Endothelial cell of umbilical vein (primary cell): ENCODE data around the gene AGMO. TPM values are rescaled to one million over a fixed set of nuclear protein-coding genes. Genes with fewer than 3 reads are reported as not detected.

ENCODE experiments used
- BruUV-seq: library from RNA; stranded (reverse); fragments of 400-500 nt; replicated peaks from 2 replicates; lab custom pipeline; 2021; lab: Mats Ljungman, UMichigan
- CTCF ChIA-PET: fragments of 300-600, 350-600 bp; sonication (Branson Sonifier 250); formaldehyde crosslinking; loops from one replicate; lab custom pipeline; 2021; ENCODE audit warnings: antibody characterized with exemption, inconsistent platforms; lab: Charles Lee
- POLR2A ChIA-PET: fragments of 300-600, 350-600 bp; sonication (Branson Sonifier 250); formaldehyde crosslinking; loops from one replicate; lab custom pipeline; 2021; ENCODE audit warnings: antibody characterized with exemption, inconsistent platforms; lab: Charles Lee
- DNase-seq: peaks from one replicate; pipeline ENCODE4 v3.0.0-alpha.2; 2011; ENCODE audit warnings: low read depth, low spot score
- FAIRE-seq: peaks from 2 replicates; lab custom pipeline; 2011; peaks lifted over from hg19 to GRCh38; lab: Jason Lieb, UNC
- H2AFZ ChIP-seq: 2 replicates; pipeline ENCODE4 v1.6.0; 2012; ENCODE audit warnings: low read depth, low read length, control low read depth, inconsistent platforms
- H3K27ac ChIP-seq: 2 replicates; pipeline ENCODE4 v1.5.1; 2011; ENCODE audit warnings: low read depth, mild to moderate bottlenecking, control low read depth, low read length, moderate library complexity; ENCODE audit not compliant: insufficient read depth
- H3K27me3 ChIP-seq, 2 experiments: 2 replicates each; pipeline versions ENCODE4 v1.6.0 to v1.6.1; 2011; ENCODE audit warnings: low read length in 2 of 2, mixed read lengths in 1 of 2; ENCODE audit not compliant: control insufficient read depth in 2 of 2, insufficient read depth in 2 of 2
- H3K36me3 ChIP-seq, 2 experiments: 2 replicates in 1 of 2; 3 replicates in 1 of 2; pipeline ENCODE4 v1.5.1; 2011; ENCODE audit warnings: low read length in 2 of 2, mild to moderate bottlenecking in 1 of 2, moderate library complexity in 1 of 2; ENCODE audit not compliant: control insufficient read depth in 2 of 2, insufficient read depth in 2 of 2; ENCODE audit errors: extremely low read depth in 1 of 2
- H3K4me1 ChIP-seq: 3 replicates; pipeline ENCODE4 v1.5.1; 2011; ENCODE audit warnings: mild to moderate bottlenecking, low read length; ENCODE audit not compliant: control insufficient read depth, insufficient read depth; ENCODE audit errors: extremely low read depth
- H3K4me2 ChIP-seq: 2 replicates; pipeline ENCODE4 v1.6.1; 2011; ENCODE audit warnings: low read length, control low read depth, mixed read lengths; ENCODE audit not compliant: insufficient read depth
- H3K4me3 ChIP-seq, 3 experiments: fragments of 200-600 bp in 1 of 3; sonication (generic), shearing (Covaris generic) in 1 of 3; replicated peaks in 1 of 3; 2 replicates each; pipeline ENCODE4 v1.5.1; 2011 to 2016; ENCODE audit warnings: control low read depth in 3 of 3, low read length in 3 of 3, mild to moderate bottlenecking in 2 of 3, inconsistent platforms in 1 of 3, low read depth in 1 of 3, moderate library complexity in 1 of 3; ENCODE audit not compliant: insufficient read depth in 1 of 3
- H3K79me2 ChIP-seq: 2 replicates; pipeline ENCODE4 v1.6.0; 2012; ENCODE audit warnings: low read length, inconsistent platforms; ENCODE audit not compliant: control insufficient read depth, insufficient read depth
- H3K9ac ChIP-seq: replicated peaks from 2 replicates; pipeline ENCODE3; 2011; ENCODE audit warnings: low read length, control low read depth; ENCODE audit not compliant: insufficient read depth; ENCODE audit errors: extremely low read depth
- H3K9me1 ChIP-seq: replicated peaks from 3 replicates; pipeline ENCODE4 v1.6.0; 2011; ENCODE audit warnings: mild to moderate bottlenecking, low read length; ENCODE audit not compliant: control insufficient read depth, insufficient read depth; ENCODE audit errors: extremely low read depth
- H3K9me3 ChIP-seq: replicated peaks from 2 replicates; pipeline ENCODE4 v1.5.1; 2012; ENCODE audit warnings: low read length, inconsistent platforms; ENCODE audit not compliant: control insufficient read depth, insufficient read depth
- H4K20me1 ChIP-seq: replicated peaks from 2 replicates; pipeline ENCODE3; 2011; ENCODE audit warnings: mild to moderate bottlenecking, low read length; ENCODE audit not compliant: control insufficient read depth, insufficient read depth; ENCODE audit errors: extremely low read depth
- EZH2 ChIP-seq: IDR thresholded peaks from 2 replicates; pipeline ENCODE4 v1.6.1; 2012; ENCODE audit warnings: borderline replicate concordance, low read depth, mild to moderate bottlenecking, moderate library complexity, low read length, inconsistent platforms; ENCODE audit not compliant: severe bottlenecking
- FOS ChIP-seq: IDR thresholded peaks from 2 replicates; pipeline ENCODE4 v1.6.1; 2011; ENCODE audit warnings: mild to moderate bottlenecking, low read length, moderate library complexity, borderline replicate concordance; ENCODE audit not compliant: insufficient read depth
- GATA2 ChIP-seq: IDR thresholded peaks from 2 replicates; pipeline ENCODE4 v1.7.0; 2011; ENCODE audit warnings: low read depth, mild to moderate bottlenecking, moderate library complexity, mixed read lengths, low read length; ENCODE audit not compliant: insufficient read length, insufficient read depth
- JUN ChIP-seq: IDR thresholded peaks from 2 replicates; pipeline ENCODE4 v1.6.1; 2011; ENCODE audit warnings: borderline replicate concordance, low read depth; ENCODE audit not compliant: insufficient read length, insufficient read depth
- MAX ChIP-seq: IDR thresholded peaks from 2 replicates; pipeline ENCODE4 v1.6.1; 2011; ENCODE audit not compliant: insufficient read depth, insufficient read length
- MYC ChIP-seq: IDR thresholded peaks from one replicate; pipeline ENCODE4 v1.6.1; 2011; ENCODE audit warnings: mild to moderate bottlenecking, low read depth, low read length
- POLR2A ChIP-seq: IDR thresholded peaks from 2 replicates; pipeline ENCODE4 v1.6.1; 2012; ENCODE audit warnings: low read depth, mild to moderate bottlenecking, control low read depth, low read length
- POLR2AphosphoS5 ChIP-seq: IDR thresholded peaks from 2 replicates; pipeline ENCODE4 v1.6.1; 2012; ENCODE audit warnings: low read depth, mild to moderate bottlenecking, control low read depth, low read length, moderate library complexity; ENCODE audit not compliant: insufficient read depth
- dilution Hi-C: fragments of 300-500 bp; cut with MboI; formaldehyde crosslinking; loops from one replicate; pipeline ENCODE4 v1.15.0; 2019; ENCODE audit warnings: low sequenced_read_pairs; ENCODE audit not compliant: extremely low pct_ligation_motif_present
- intact Hi-C: fragments of 100-400 bp; cut with micrococcal nuclease; formaldehyde crosslinking; loops from one replicate; pipeline ENCODE4 v1.10.0; 2022
- polyA plus RNA-seq, 4 experiments: library from polyadenylated mRNA; depleted of rRNA in 3 of 4; stranded (reverse) in 3 of 4; unstranded in 1 of 4; fragments of >200 nt; gene quantifications; 2 replicates each; pipeline versions ENCODE4 v1.2.1 to v1.2.3, GENCODE V29; 2011 to 2012; ENCODE audit warnings: missing spikeins in 1 of 4
- total RNA-seq: library from RNA; stranded (reverse); gene quantifications from 2 replicates; pipeline ENCODE4 v1.2.3, GENCODE V29; 2021
- TF ChIP-seq, protein P1 (sequence below), 2 donors: IDR thresholded peaks; 1 replicate in 1 of 2; 2 replicates in 1 of 2; pipeline ENCODE4 v1.5.1; 2011; ENCODE audit warnings: low read length in 2 of 2, mild to moderate bottlenecking in 2 of 2, moderate library complexity in 2 of 2, control low read depth in 1 of 2, inconsistent platforms in 1 of 2, low read depth in 1 of 2; ENCODE audit not compliant: insufficient read depth in 1 of 2; ENCODE audit errors: extremely low read depth in 1 of 2

The AGMO gene
- total and polyA plus RNA-seq, 2 donors (not counting 3 experiments of a cell fraction or from before 2014, with no cell fraction given) = 0.23 to 0.40 TPM

GRCh38 chr7:15341817-15342216 lies 220.0 kb downstream of the AGMO start:
- BruUV-seq = no TSS peak
- no peak overlapping the region for H3K4me2 ChIP-seq
- H3K27ac ChIP-seq = no peak overlapping the region
- H3K27me3 ChIP-seq = no peaks in the 10 kb centered on the region
- no peaks in the 10 kb centered on the region for H3K9me3 ChIP-seq
- H3K79me2 ChIP-seq = no peaks in the 10 kb centered on the region
- dilution Hi-C loops (no loop called here), intact Hi-C loops (no loop called here)
- no peaks in the 10 kb centered on the region for H3K9me1 ChIP-seq
- H3K4me1 ChIP-seq = no peaks in the 10 kb centered on the region
- no peaks in the 10 kb centered on the region for H3K36me3 ChIP-seq
- FAIRE-seq (no peak), DNase-seq (no peak)
- no peaks in the 10 kb centered on the region for H4K20me1 ChIP-seq
- POLR2A ChIA-PET = no interaction called here
- TF ChIP-seq JUN = no peak
- no peak for TF ChIP-seq POLR2A
- TF ChIP-seq MYC = no peak
- TF ChIP-seq FOS = no peak
- no peak for TF ChIP-seq EZH2
- no peak for TF ChIP-seq GATA2
- no peak for TF ChIP-seq MAX
- TF ChIP-seq POLR2AphosphoS5 = no peak
- TF ChIP-seq, protein P1, sequence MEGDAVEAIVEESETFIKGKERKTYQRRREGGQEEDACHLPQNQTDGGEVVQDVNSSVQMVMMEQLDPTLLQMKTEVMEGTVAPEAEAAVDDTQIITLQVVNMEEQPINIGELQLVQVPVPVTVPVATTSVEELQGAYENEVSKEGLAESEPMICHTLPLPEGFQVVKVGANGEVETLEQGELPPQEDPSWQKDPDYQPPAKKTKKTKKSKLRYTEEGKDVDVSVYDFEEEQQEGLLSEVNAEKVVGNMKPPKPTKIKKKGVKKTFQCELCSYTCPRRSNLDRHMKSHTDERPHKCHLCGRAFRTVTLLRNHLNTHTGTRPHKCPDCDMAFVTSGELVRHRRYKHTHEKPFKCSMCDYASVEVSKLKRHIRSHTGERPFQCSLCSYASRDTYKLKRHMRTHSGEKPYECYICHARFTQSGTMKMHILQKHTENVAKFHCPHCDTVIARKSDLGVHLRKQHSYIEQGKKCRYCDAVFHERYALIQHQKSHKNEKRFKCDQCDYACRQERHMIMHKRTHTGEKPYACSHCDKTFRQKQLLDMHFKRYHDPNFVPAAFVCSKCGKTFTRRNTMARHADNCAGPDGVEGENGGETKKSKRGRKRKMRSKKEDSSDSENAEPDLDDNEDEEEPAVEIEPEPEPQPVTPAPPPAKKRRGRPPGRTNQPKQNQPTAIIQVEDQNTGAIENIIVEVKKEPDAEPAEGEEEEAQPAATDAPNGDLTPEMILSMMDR (IDR thresholded peaks at IDR 0.05; ENCODE audit: extremely low read depth in 1 of 2, insufficient read depth in 1 of 2, low read depth in 1 of 2, low read length in 2 of 2) = no peak
- H3K4me3 ChIP-seq = no peak overlapping the region
- no peak overlapping the region for H2AFZ ChIP-seq
- CTCF ChIA-PET = no interaction called here
- no peak overlapping the region for H3K9ac ChIP-seq
